GM12874 (cell line): ENCODE results near the gene MAP7.

Source experiments
- TF ChIP-seq, protein P1 (sequence below): IDR thresholded peaks from 2 replicates; pipeline ENCODE4 v1.5.1; 2011; ENCODE audit warnings: low read depth, mild to moderate bottlenecking, control low read depth, low read length, moderate library complexity; ENCODE audit not compliant: insufficient read depth

The MAP7 gene

GRCh38 chr6:136464874-136465273 lies 85.3 kb downstream of the MAP7 start:
- TF ChIP-seq, protein P1, sequence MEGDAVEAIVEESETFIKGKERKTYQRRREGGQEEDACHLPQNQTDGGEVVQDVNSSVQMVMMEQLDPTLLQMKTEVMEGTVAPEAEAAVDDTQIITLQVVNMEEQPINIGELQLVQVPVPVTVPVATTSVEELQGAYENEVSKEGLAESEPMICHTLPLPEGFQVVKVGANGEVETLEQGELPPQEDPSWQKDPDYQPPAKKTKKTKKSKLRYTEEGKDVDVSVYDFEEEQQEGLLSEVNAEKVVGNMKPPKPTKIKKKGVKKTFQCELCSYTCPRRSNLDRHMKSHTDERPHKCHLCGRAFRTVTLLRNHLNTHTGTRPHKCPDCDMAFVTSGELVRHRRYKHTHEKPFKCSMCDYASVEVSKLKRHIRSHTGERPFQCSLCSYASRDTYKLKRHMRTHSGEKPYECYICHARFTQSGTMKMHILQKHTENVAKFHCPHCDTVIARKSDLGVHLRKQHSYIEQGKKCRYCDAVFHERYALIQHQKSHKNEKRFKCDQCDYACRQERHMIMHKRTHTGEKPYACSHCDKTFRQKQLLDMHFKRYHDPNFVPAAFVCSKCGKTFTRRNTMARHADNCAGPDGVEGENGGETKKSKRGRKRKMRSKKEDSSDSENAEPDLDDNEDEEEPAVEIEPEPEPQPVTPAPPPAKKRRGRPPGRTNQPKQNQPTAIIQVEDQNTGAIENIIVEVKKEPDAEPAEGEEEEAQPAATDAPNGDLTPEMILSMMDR = no peak

DNA sequence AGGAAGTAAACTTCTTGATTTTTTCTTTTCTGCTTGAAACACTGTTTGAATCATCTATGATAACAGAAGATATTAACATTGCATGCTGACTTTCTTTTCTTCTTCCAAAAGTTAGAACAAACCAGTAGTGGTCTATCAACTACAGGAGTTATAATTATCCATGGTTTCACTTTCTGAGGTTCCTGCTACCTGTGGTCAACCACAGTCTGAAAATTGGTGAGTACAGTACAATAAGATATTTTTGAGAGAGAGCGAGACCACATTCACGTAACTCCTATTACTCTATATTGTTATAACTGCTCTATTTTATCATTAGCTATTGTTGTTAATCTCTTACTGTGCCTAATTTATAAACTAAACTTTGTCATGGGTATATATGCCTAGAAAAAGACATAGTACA lies 86.1 kb downstream of the MAP7 start:
- TF ChIP-seq, protein P1 = no peak

- TF ChIP-seq, protein P1 = no peak
Measured at GRCh38 chr6:136463743-136464142, 86.5 kb downstream of the MAP7 start.

DNA sequence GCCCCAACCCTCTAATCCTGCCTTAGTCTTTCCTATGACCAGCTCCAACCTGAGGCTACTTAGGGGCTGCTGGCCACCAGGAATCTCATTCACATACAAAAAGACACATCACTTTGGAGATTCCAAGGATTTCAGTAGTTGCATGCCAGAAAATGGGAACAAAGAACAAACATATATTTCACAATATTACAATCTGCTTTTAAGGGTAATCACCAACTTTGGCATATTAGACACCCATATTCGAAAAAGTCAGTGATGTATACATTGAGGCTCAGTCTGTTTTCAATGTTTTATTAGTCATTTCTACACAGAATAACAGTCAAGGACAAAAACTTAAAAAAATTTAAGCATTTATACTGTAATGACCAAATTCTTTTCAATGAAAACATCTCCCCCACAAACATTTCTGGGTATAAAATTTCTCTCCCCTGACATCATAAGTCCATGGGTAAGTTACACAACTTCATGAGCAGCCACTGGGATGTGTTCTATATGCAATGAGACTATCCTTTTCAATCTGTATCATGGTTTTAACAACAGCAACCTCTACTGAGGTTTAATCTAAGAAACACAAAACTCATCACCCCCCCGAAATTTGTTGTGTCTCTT lies 103.5 kb downstream of the MAP7 start:
- TF ChIP-seq, protein P1 = no peak

- TF ChIP-seq, protein P1 = no peak
Measured at GRCh38 chr6:136446145-136446544, 104.1 kb downstream of the MAP7 start.

DNA sequence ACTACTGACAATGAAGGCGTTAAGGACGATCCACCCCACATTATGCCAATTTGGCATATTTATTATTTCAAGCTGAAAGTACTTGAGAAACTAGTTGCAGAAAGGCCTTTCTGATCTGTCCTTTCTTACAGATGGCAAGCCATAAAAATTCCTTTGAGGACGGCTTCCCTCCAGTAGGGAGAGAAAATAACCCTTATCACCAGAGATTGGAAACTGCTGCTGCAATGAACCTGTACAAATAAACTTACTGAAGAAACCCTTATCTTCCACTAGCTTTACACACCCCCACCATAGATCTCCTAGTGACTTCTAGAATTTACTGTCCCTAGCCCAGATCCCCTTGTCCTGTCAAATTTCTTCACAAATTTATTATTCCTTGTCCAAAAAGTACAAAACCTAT lies 105.2 kb downstream of the MAP7 start:
- TF ChIP-seq, protein P1 = no peak

DNA sequence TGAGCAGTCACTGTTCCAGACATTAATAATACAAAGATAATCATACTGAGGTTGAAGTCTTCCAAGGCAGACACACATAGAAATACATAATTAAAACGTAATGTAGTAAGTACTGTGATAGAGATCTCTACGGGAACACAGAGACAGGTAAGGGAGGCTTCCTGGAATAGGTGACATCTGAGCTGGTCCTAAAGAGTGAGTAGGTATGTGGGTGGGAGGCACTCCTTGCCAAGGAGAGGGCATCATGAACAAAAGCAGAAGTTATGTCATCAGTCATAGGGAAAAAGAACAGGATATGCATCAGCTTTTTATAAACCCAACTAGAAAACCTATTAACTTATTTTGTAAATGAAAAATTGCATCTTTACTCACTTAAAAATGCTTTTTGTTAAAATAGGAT lies 110.0 kb downstream of the MAP7 start:
- TF ChIP-seq, protein P1 = no peak
